GM12878 (cell line): ENCODE results near the gene SPAG16. TPM values are rescaled to one million over a fixed set of nuclear protein-coding genes. Genes with fewer than 3 reads are reported as not detected.
"Not testable (repeated sequence)": the region's sequence is repeated elsewhere in the genome, so short reads cannot be mapped to it uniquely, and the experiment has no call there.

Experiments used
- ATAC-seq: fragments of 200-7000 bp; cut with Tn5 transposase; 3 replicates; pipeline ENCODE4 v1.9.1; 2020; ENCODE audit warnings: mild to moderate bottlenecking, moderate library complexity
- BruUV-seq: library from RNA; stranded (reverse); fragments of 400-500 nt; replicated peaks from 2 replicates; lab custom pipeline; 2021; lab: Mats Ljungman, UMichigan
- CTCF ChIA-PET: fragments of 300-600 bp; sonication (Branson Sonifier 250); formaldehyde crosslinking; extraction: SDS; loops from one replicate; lab custom pipeline; 2021; ENCODE audit warnings: inconsistent platforms; lab: Yijun Ruan, JAX
- POLR2A ChIA-PET: fragments of 350-600 bp; formaldehyde crosslinking; extraction: SDS; loops from one replicate; lab custom pipeline; 2021; ENCODE audit warnings: inconsistent platforms; lab: Charles Lee
- RAD21 ChIA-PET: fragments of 300-600 bp; sonication (Branson Sonifier 250); formaldehyde crosslinking; loops from one replicate; lab custom pipeline; 2023; ENCODE audit warnings: antibody characterized with exemption; ENCODE audit not compliant: unreplicated experiment; lab: Charles Lee
- SMC1A ChIA-PET: fragments of 300-600 bp; sonication (Branson Sonifier 250); formaldehyde crosslinking; loops from one replicate; lab custom pipeline; 2023; ENCODE audit not compliant: unreplicated experiment, uncharacterized antibody; lab: Charles Lee
- DNase-seq: peaks from one replicate; pipeline ENCODE4 v3.0.0-alpha.2; 2011; ENCODE audit warnings: low read depth, low spot score
- FAIRE-seq: peaks from 3 replicates; lab custom pipeline; 2011; peaks lifted over from hg19 to GRCh38; lab: Jason Lieb, UNC
- H2AFZ ChIP-seq: 2 replicates; pipeline ENCODE4 v1.6.0; 2011; ENCODE audit warnings: low read depth, low read length, control low read depth; ENCODE audit not compliant: control insufficient read depth
- H3K27ac ChIP-seq: 2 replicates; pipeline ENCODE4 v1.5.1; 2011; ENCODE audit warnings: control low read depth; ENCODE audit not compliant: control insufficient read depth, insufficient read depth
- H3K27me3 ChIP-seq, 2 experiments: replicated peaks in 1 of 2; 2 replicates each; pipeline versions ENCODE4 v1.6.0 to v1.6.1; 2011; ENCODE audit warnings: low read length in 1 of 2; ENCODE audit not compliant: control insufficient read depth in 2 of 2, insufficient read depth in 2 of 2
- H3K36me3 ChIP-seq, 2 experiments: 2 replicates each; pipeline ENCODE4 v1.5.1; 2011; ENCODE audit warnings: low read length in 1 of 2; ENCODE audit not compliant: control insufficient read depth in 2 of 2, insufficient read depth in 2 of 2
- H3K4me1 ChIP-seq: 2 replicates; pipeline ENCODE4 v1.6.1; 2011; ENCODE audit warnings: mild to moderate bottlenecking, low read length, moderate library complexity, mixed read lengths; ENCODE audit not compliant: control insufficient read depth, insufficient read depth
- H3K4me2 ChIP-seq: 2 replicates; pipeline ENCODE4 v1.6.0; 2011; ENCODE audit warnings: control low read depth; ENCODE audit not compliant: control insufficient read depth, insufficient read depth
- H3K4me3 ChIP-seq: fragments of 200-600 bp; sonication (generic); 2 replicates; pipeline ENCODE4 v1.5.1; 2016
- H3K79me2 ChIP-seq: 2 replicates; pipeline ENCODE4 v1.6.0; 2011; ENCODE audit warnings: low read length; ENCODE audit not compliant: control insufficient read depth, insufficient read depth
- H3K9ac ChIP-seq: 2 replicates; pipeline ENCODE4 v1.8.0; 2011; ENCODE audit warnings: low read length, control low read depth, mixed read lengths; ENCODE audit not compliant: control insufficient read depth, insufficient read depth
- H3K9me3 ChIP-seq: replicated peaks from 3 replicates; pipeline ENCODE4 v1.5.1; 2011; ENCODE audit warnings: mild to moderate bottlenecking, low read length; ENCODE audit not compliant: control insufficient read depth, insufficient read depth
- H4K20me1 ChIP-seq: 2 replicates; pipeline ENCODE4 v1.6.0; 2011; ENCODE audit not compliant: control insufficient read depth, insufficient read depth
- ATF7 ChIP-seq: fragments of 450-650 bp; IDR thresholded peaks from 2 replicates; pipeline ENCODE4 v1.6.1; 2016; ENCODE audit warnings: low read depth, mild to moderate bottlenecking
- NBN ChIP-seq: fragments of 450-650 bp; IDR thresholded peaks from 2 replicates; pipeline ENCODE4 v1.6.1; 2016
- ZBTB4 ChIP-seq: fragments of 450-650 bp; formaldehyde crosslinking; IDR thresholded peaks from 2 replicates; pipeline ENCODE4 v1.4.0; 2022; ENCODE audit warnings: mild to moderate bottlenecking, moderate library complexity
- WGBS: methylation state at CpG from one replicate; pipeline ENCODE4 v1.1.6; 2016; ENCODE audit warnings: low lambda C conversion rate; ENCODE audit not compliant: insufficient replicate concordance, insufficient coverage; ENCODE audit errors: missing lambda C conversion rate; 5-methylcytosine and 5-hydroxymethylcytosine counted together
- in situ Hi-C: fragments of 300-500 bp; cut with MboI; formaldehyde crosslinking; loops from 9 replicates; pipeline ENCODE4 v1.14.3; 2018; ENCODE audit warnings: mixed read lengths
- intact Hi-C: fragments of 100-400 bp; cut with micrococcal nuclease; formaldehyde crosslinking; loops from one replicate; pipeline ENCODE4 v1.14.2; 2022; ENCODE audit not compliant: unreplicated experiment
- polyA plus RNA-seq, 11 experiments: library from polyadenylated mRNA; depleted of rRNA in 4 of 11; unstranded in 6 of 11; stranded (reverse) in 5 of 11; fragments of >200 nt; fragmentation: Nextera tagmentation in 4 of 11; fragmentation: Illumina TruSeq in 1 of 11; extraction: Ambion mirVana in 4 of 11; extraction: Trizol in 1 of 11; gene quantifications; 1 replicate in 1 of 11; 2 replicates in 10 of 11; pipeline versions ENCODE4 v1.2.1 to v1.2.3, GENCODE V29; 2011 to 2016; ENCODE audit warnings: inconsistent platforms in 2 of 11, missing spikeins in 2 of 11, low read depth in 1 of 11
- total RNA-seq, 4 experiments: library from RNA; depleted of rRNA in 3 of 4; stranded (reverse); fragments of >200 nt in 3 of 4; fragmentation: Illumina TruSeq in 1 of 4; extraction: Trizol in 1 of 4; gene quantifications; 2 replicates each; pipeline versions ENCODE4 v1.2.1 to v1.2.3, GENCODE V29; 2013 to 2021

SPAG16 gene
- total and polyA plus RNA-seq, 10 of the 15 experiments (the other 5 are each of a cell fraction or from before 2014, with no cell fraction given): 6.0 to 25.0 (median 15.2) TPM

DNA sequence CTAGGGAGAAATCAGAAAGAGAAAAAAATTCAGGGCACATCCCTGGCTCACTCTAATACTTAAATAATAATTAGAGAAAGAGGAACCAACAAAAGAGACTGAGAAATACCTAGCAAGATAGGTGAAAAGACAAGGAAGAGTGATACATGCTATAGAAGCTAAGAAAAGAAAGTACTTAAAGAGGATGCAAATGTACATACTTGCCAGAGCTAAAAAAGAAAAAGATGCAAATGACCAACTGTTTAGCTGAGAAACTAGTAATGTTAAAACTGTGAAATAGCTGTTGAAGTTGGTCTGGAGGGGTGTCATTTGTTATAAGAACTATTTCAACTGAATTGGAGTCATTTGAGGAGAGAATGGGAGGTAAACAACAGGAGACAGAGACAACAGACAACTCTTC, 412.2 kb downstream of the SPAG16 start (continued):
- TF ChIP-seq ZBTB4 (CRISPR knock-in tag) (no peak), NBN (no peak), ATF7 (no peak)
- TF ChIP-seq, all 136 proteins: peak for 0

DNA sequence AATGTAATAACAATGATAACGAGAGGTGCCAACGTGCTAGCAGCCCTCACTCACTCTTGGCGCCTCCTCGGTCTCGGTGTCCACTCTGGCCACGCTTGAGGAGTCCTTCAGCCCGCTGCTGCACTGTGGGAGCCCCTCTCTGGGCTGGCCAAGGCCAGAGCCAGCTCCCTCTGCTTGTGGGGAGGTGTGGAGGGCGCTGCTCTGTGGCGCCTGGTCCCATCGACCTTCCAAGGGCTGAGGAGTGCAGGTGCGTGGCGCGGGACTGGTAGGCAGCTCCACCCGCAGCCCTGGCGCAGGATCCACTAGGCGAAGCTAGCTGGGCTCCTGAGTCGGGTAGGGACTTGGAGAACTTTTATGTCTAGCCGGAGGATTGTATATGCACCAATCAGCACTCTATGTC, 417.1 kb downstream of the SPAG16 start:
- SMC1A ChIA-PET, ATAC-seq, POLR2A ChIA-PET, CTCF ChIA-PET, H3K27me3 ChIP-seq, H3K27ac ChIP-seq, H3K4me1 ChIP-seq, DNase-seq, intact Hi-C loops, in situ Hi-C loops, FAIRE-seq, H3K4me2 ChIP-seq, BruUV-seq, H4K20me1 ChIP-seq, H2AFZ ChIP-seq, H3K79me2 ChIP-seq, H3K36me3 ChIP-seq, RAD21 ChIA-PET, H3K9me3 ChIP-seq, H3K9ac ChIP-seq, H3K4me3 ChIP-seq: not testable (repeated sequence)
- 86% methylated on average over 18 of the region's 18 CpGs for WGBS
